Hematopoietic multipotent progenitor cell (in vitro differentiated cells): ENCODE measurements around the gene ATL2. TPM values are rescaled to one million over a fixed set of nuclear protein-coding genes. Genes with fewer than 3 reads are reported as not detected.
A peak's percentile ranks its signal among the peaks of the same experiment; 100 is the strongest.
"Not testable (repeated sequence)": the region's sequence is repeated elsewhere in the genome, so short reads cannot be mapped to it uniquely, and the experiment has no call there.

Experiments
- DNase-seq, 3 donors: peaks; one replicate each; pipeline ENCODE4 v3.0.0-alpha.2; 2011 to 2015; ENCODE audit warnings: low read depth in 2 of 3, low spot score in 2 of 3
- total RNA-seq: library from RNA; depleted of rRNA; stranded (reverse); fragments of >200 nt; gene quantifications from one replicate; pipeline ENCODE4 v1.2.3, GENCODE V29; 2012

ATL2 gene
- total RNA-seq, 1 donor: 68.7 TPM

DNA sequence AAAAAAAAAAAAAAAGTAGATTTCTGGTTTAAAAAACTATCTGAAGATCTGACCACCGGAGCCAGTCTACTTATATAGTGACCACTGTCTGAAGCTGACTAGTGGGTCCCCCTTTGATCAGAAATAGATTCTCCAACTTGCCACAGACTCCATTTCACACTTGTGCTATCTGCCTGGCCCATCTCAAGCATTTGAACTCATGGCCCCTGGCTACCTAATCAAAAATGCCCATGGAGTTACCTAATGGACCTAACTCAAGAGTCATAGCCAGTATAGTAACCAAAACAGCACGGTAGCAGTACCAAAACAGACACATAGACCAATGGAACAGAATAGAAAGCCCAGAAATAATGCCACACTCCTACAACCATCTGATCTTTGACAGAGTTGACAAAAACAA is 17.0 kb upstream of the ATL2 start:
- no peak for DNase-seq

DNA sequence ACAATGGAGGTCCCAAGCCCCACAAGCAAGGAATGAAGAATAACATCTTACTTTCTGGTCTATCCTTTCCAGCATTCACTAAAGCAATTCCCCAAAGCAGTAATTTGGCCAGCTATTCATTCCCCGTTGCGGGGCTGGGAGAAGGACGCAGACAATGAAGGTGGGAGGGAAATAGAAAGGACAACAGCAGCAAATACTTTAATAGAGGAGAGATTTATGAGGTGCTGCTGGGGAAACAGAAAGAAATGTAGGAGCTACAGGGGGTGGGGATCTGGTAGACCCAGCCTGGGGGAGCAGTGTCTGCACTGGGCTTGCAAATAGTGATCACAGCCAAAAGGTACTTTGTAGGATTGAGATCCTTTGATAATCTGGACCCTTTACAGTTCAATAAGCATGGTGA is 13.9 kb upstream of the ATL2 start:
- no peak for DNase-seq

DNA sequence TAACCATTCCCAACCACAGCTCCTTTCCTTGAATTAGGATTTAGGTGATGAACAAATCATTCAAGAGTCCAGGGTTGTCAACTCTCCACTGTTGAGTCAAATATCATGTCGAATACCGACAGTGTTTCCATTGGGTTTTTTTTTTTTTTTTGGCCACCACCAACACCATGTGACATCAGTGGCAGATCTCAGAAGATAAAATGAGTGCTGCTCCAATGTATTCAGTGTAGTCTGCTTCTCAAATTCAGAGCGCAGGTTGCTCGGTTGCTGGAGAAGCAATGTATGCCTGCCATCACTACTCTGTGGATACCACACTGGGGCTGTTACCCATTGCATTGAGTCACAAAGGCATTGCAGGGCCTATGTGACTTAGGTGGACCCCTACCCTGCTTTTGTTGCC is 10.8 kb upstream of the ATL2 start:
- DNase-seq: no peak

DNA sequence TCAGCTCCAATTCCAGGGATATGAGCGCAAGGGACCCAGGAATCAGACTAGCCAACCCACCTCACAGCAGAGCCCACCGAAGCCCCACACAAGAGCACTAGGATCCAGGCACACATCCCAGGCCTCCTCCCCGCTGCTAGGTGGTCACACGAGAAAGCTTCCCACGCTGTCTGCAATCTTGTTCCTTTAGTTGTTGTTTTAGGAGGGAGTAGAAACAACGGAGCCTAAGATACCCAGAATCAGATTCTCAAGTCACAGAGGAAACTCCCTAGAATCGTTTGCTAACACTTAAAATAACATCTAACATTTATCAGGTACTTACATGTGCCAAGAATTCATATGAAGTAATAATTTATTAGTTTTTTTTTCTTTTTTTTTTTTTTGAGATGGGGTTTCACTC is 9.7 kb upstream of the ATL2 start:
- DNase-seq: no peak

DNA sequence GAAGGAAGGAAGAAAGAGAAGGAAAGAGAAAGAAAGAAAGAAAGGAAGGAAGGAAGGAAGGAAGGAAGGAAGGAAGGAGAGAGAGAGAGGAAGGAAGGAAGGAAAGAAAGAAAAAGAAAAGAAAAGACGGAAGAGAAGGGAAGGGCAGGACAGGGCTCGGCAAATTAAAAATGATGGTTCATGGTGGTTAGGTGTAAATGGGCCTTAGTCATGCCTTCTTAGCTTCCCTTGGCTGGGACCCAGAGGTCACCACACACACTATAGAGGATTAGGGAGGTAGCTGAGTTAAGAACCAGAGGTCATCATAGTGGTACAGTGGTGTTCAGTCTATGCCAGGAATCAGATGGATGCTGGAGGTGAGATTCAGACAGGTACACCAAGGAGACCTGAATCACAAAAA is 9.3 kb upstream of the ATL2 start:
- peak in 2 of 3 donors; percentile 32 to 42 for DNase-seq

DNA sequence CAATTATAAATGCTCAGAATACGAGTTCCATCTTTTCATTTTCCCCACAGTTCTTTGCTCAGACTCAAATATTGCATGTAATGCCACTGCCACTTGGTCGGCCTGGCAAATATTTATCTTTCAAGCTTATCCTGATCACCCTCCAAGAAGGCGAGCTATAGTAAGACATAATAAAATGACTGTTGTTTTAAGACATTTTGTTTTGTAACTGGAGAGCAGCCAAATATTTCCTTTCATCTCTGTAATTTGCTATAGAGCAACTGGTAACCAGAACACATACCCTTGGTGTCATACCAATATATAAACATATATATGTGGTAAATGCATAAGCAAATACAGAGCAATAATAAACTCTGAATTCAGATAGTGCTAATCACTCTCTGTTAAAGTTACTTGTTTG is 7.3 kb upstream of the ATL2 start:
- no peak for DNase-seq

DNA sequence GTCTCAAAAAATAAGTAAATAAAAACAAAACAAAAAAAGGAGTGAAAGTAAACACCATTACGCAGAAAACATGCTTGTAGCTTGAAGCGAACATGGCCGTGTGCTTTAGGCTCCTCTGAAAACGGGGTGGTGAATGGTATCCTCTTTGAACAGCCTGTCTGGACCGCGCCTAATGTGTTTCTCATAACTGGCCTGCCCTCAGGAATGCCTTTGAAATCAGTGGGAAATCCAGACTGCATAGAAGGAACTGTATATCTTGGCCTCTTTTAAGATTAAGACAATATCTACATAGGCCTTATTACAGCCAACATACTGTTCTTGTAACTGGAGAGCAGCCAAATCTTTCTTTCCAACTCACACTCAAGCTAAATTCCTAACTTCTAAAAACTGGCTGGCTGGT is 6.7 kb upstream of the ATL2 start:
- DNase-seq: not testable (repeated sequence)

DNA sequence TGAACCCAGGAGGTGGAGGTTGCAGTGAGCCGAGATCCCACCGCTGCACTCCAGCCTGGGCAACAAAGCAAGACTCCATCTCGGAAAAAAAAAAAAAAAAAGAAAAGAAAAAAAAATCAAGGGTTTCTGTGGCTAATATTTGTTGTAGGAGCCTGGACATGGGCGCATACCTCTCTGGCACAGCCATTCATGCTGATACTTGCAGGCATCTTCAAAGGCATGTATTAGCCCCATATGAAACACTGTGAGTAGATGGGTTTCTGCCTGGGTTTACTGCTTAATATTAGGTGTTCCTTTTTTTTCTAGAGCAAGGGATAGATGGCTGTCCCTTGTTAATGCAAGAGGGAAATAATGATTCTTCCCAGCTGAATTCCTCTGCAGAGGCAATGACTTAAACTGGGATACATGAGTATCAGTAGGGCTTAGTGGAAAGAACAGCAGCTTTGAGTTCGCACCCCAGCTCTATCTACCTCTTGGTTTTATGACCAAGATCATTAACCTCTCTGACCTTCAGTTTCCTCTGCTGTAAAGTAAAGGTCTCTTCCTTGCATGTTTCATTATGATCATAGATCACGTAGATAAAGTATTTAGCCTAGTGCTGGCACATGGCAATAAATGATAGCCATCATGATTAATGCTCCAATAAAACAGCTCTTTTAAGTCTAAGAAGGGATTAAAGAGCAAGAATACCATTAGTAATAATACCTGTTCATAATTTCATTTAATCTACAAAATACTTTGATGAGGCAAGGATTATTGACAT is 4.5 kb upstream of the ATL2 start:
- no peak for DNase-seq

DNA sequence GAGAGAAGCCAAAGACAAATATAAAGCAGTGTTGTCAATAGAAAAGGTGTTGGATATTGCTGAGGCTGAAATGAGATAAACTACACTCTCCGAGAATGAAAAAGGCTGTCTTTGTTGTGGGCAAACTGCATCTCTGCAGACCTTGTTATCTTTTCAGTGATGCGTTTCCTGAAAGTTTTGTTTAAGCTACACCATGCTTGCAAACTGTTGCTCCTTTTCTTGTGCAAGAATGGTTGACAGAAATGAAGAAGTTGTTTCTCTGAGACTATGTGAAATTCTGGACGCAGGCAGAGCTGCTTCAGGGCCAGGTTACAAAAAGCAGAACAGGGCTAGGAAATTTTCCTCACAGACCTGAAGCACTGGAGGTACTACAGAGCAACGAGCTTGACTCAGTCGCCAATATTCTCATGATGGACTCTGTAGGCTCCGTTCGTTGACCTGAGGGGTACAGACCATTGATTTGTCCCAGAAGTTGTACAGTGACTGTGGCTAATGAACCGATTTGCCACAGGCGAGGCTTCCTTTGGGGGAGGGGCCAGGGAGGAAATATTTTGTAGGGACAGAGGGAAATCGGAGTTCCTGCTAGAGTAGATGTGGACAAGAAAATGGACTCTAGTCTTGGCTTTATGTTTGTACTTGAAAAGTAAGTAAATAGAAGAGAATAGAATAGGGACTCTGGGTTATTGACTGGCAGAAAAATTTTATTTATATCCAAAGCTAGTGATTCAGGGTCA is 3.5 kb upstream of the ATL2 start:
- peak in 2 of 3 donors; percentile 46 to 78 for DNase-seq

DNA sequence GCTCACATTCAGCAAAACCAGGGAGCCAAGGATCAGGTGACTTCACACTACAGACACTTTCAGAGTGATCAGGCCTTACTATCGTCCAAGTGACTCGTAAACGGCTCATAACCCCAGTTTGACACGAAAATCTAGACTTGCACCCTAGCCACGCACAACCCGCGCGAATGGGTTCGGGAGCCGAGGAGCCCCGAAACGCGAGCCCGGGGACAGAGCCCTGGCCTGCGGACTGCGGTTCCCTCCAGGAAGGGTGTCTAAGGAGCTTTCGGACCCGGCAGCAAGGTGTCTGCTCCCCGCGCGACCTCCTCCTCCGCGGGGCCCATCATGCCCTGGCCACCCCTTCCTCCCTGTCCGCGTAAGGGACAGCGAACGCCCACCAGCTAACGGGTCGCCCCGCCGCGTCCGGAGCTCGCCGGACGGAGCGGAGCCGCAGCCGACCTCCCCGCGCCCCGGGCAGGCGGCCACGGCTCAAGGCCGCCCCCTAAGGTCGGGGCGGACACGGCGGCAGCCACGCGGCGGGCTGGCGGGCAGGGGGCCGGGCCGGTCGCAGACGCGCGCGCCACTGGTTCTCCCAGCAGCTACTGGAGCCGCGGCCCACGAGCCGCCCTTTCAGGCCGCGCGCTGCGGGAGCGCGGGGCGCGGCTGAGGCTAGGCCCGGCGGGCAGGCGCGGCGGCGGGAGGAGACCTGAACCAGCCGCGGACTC is 575 bp downstream of the ATL2 start:
- peak; percentile 43 to 76 (median 74) for DNase-seq

DNA sequence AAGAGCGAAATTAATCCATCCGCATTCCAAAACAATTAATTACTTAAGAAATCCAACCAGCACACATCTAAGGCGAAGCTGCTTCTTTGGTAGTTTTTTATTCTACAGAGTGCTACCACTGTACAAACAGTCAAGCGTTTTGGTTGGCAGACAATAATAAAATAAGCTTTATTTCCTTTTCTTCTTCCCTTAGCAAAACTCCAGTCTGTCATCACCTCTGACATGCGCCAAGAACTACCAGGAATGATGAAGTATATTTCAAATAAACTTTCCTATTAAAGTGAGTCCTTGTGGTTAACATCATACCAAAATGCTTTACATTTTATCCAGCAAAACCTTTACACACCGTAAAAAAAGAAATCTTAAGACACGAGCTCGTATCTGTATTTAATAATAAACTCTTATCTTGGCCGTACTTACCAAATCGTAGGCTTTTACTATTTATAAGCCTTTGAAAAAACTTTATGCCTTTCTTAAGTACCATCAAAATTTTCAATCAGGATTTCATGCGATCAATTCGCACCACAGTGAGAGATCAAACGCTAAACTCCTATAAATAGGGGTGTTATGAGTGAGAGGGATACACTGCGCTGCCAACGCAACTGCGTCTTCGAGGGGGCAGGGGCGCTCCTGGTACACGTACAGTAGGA is 1.3 kb downstream of the ATL2 start:
- no peak for DNase-seq

DNA sequence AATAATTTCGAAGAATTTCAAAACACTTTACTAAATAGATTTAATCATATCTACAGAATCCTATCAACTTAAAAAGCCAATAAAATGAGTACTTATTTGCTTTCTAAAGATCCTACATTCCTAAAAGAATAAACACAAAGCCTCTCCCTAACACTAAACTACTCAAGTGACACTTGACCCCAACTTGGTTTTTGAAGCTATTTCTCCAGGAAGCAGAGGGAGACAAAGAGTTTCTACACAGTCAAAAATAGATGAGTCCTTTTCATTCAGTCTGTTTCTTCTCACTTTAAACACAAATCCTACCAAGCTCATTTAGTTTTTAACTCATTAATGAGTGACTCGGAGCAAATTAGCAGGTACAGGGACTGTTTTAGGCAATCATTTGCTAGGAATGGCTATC is 2.1 kb downstream of the ATL2 start:
- DNase-seq: no peak

DNA sequence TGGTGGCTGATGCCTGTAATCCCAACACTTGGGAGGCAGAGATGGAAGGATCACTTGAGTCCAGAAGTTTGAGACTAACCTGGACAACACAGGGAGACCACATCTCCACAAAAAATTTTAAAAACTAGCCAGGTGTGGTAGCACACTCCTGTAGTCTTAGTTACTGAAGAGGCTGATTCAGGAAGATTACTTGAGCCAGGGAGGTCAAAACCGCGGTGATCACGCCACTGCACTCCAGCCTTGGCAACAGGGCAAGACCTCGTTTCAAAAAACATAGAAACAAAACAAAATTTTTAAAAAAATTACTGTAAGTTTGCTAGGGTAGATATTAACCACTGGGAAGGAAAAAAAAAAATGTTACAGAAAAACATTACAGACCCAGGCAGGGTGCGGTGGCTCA is 5.8 kb downstream of the ATL2 start:
- DNase-seq: peak in 2 of 3 donors; percentile 24 to 40

DNA sequence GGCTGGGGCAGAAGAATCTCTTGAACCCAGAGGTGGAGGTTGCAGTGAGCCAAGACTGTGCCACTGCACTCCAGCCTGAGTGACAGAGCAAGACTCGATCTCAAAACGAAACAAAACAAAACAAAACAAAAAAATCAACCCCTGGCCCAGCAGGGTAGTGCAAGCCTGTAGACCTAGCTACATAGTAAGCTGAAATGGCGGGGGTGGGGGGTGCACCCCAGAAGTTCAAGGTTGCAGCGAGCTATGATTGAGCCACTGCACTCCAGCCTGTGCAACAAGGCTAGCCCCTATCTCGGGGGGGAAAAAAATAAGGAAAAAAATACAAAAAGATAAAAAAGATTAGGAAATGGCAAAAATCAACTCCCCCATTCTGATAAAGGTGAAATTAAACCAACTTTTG is 6.4 kb downstream of the ATL2 start:
- peak in 1 of 3 donors; percentile 21 for DNase-seq

DNA sequence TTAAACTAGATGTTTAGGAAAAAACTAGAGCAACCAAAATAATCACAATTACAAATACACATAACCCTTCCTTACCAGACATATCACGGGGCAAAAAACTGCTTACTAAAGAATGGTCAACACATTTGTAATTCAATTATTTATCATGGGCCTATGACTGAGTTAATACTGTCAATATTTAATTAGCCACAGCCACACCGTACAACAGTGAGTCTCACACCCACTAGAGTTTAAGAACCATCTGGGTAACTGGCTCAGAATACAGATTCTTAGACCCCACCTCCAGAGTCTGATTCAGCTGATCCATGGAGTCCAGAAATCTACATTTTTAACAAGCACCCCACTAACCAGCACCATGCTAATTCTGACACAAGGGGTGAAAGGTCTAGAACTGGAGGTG is 14.8 kb downstream of the ATL2 start:
- no peak for DNase-seq

DNA sequence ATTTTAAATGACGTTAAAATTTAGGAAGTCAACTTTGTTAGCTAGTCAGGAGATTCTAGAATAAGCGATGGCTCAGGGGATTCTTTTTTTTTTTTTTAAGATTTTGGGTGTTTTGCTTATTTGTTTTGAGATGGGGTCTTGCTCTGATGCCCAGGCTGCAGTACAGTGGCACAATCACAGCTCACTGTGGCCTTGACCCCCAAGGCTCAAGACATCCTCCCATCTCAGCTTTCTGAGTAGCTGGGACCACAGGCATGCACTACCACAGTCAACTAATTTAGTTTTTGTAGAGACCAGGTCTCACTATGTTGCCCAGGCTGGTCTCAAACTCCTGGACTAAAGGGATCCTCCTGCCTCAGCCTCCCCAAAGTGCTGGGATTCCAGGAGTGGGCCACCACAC is 16.9 kb downstream of the ATL2 start:
- DNase-seq: no peak

DNA sequence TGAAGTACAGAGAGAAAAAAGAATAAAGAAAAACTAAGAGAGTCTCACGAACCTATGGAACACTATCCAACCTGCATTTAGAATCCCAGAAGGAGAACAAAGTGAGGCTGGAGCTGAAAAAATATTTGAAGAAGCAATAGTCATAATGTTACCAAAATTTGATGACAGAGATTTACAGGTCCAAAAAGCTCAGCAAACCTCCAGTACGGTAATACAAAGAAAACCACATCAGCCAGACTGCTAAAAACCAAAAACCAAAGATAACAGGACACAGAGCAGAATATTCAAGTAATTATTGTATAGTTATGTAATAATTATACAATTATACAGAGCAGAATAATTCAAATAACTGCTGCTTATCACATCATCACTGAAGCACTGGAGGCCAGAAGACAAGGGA is 23.7 kb downstream of the ATL2 start:
- no peak for DNase-seq

DNA sequence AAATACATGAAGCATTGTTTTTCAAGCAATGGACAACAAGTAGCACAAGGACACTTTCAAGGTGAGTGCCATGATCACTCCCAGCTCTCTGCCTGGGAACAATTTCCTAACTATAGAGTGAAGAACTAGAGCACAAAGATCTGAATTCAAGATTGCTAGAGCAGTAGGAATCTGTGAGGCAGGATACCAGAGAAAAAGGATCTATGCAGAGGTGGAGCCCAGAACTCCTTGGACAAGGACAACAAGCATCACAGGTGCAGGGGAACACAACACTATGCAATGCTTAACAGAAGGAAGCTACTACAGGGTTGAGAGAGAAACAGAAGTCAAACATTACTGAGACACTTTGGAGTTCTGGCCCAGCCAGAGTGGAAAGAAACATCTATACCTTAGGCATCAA is 24.7 kb downstream of the ATL2 start:
- DNase-seq: no peak

DNA sequence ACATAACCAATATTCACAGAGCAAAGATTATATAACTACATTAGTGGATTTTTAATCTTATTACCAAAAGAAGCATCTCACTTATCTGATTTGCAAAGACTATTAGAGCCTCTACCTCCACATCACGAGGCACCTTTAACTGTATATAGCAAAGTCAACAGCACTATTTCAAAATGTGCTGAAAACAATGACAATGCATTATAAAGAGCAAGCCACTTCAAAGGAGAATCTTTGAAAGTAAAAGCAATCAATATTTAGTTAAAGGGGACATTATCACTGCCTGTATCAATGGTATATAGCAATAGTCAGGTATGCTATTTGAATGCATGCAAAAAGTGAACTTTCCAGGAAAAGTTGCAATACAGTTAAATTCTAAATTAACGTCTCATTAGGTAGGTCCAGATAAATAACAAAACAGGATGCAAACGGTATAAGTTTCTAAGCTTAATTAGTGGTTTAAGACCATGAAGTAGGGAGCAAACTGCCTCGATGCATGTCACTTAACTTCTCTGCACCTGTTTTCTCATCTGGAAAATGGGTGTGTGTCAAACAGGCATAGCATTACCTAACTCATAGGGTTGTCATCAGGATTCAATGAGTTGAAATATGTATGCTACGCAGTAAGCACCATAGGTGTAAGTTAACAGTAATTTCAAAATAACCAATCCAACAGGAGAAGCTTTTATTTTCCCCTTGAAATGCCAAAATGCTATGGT is 31.6 kb downstream of the ATL2 start:
- DNase-seq: no peak

DNA sequence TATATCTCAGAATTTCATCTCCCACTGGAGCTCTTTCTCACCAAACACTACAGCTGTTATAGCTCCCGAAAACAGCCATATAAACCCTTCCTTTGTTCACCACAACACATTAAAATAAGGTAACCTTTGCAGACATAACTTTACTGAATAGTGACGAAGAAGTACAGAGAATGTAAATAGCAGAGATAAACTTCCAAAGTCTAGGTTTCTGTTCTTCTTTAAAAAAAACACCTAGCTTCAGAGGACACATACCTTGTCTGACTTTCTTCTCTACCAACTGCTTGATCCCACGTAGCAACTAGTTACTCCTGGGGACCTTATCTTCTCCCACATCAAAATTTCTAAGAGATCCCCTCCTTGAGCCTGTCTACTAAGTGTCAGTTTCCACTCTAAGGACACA is 32.3 kb downstream of the ATL2 start:
- no peak for DNase-seq

DNA sequence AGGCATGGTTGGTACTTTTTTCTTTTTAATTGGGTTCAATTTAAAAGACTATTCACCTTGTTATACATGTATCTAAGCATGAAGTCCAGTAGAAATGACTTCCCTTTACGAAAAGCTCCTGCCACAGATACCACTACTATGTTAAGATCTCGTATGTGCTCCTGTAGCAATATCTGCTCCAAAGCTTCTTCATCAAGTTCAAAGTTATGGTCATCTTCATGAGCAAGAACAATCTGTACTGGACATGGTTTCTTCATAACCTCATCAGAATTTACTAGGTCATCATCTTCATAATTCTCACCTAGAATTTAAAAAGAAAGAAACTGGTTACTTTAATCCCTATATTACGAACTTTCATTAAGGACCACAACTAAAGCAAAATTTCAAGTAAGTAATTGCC is 33.9 kb downstream of the ATL2 start:
- DNase-seq: no peak
